GM19025 (cell line): ENCODE results near the gene PCDHGA3.
"Not testable (repeated sequence)": the region's sequence is repeated elsewhere in the genome, so short reads cannot be mapped to it uniquely, and the experiment has no call there.

ENCODE experiments used
- ATAC-seq: cut with Tn5 transposase; IDR thresholded peaks from one replicate; pipeline ENCODE4 v1.9.1; 2021; ENCODE audit warnings: mild to moderate bottlenecking, low read depth, moderate library complexity; ENCODE audit not compliant: unreplicated experiment

PCDHGA3 gene

DNA sequence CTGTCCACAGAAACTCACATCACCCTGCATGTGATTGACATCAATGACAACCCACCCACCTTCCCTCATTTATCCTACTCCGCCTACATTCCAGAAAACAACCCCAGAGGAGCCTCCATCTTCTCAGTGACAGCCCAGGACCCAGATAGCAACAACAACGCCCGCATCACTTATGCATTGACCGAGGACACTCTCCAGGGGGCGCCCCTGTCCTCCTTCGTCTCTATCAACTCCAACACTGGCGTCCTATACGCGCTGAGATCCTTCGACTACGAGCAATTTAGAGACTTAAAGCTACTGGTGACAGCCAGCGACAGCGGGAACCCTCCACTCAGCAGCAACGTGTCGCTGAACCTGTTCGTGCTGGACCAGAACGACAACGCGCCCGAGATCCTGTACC lies 1.7 kb downstream of the PCDHGA3 start:
- no peak for ATAC-seq

DNA sequence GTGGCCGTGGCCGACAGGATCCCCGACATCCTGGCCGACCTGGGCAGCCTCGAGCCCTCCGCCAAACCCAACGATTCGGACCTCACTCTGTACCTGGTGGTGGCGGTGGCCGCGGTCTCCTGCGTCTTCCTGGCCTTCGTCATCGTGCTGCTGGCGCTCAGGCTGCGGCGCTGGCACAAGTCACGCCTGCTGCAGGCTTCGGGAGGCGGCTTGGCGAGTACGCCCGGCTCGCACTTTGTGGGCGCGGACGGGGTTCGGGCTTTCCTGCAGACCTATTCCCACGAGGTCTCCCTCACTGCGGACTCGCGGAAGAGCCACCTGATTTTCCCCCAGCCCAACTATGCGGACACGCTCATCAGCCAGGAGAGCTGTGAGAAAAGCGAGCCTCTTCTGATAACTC lies 2.4 kb downstream of the PCDHGA3 start:
- ATAC-seq, result not testable (repeated sequence)

DNA sequence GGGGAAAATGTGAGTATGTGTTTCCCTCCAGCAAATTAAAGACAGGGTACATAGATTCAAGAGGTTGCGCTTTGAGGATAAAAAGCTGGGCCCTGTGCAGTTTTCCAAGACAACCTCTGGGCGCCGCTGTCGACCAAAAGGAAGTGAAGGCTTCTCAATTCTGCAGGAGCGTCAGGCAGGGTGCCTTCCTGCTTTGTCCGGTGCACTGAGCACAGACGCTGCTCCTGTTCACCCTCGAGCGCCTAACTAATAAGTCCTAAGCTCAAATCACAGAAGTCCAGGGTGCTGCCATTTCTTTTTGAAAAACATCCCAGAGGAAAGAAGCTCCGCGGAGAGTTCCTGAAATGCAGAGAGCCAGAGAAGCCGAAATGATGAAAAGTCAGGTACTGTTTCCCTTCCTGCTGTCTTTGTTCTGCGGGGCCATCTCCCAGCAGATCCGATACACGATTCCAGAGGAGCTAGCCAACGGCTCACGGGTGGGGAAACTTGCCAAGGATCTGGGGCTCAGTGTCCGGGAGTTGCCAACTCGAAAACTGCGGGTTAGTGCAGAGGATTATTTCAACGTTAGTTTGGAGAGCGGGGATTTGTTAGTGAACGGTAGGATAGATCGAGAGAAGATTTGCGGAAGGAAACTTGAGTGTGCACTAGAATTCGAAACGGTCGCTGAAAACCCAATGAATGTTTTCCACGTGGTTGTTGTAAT lies 6.4 kb downstream of the PCDHGA3 start, which contains the start of gene PCDHGB1:
PCDHGB1 (plus strand) TSS at position 183 of the 703 bp plus-strand sequence; CDS start at position 345, 162 bp downstream.
- ATAC-seq, result no peak

DNA sequence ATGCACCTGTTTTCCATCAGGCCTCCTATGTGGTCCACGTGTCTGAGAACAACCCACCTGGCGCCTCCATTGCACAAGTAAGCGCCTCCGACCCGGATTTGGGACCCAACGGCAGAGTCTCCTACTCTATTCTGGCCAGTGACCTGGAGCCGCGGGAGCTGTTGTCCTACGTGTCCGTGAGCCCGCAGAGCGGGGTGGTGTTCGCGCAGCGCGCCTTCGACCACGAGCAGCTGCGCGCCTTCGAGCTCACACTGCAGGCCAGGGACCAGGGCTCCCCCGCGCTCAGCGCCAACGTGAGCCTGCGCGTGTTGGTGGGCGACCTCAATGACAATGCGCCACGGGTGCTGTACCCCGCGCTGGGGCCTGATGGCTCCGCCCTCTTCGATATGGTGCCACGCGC lies 8.0 kb downstream of the PCDHGA3 start:
- ATAC-seq, result no peak

DNA sequence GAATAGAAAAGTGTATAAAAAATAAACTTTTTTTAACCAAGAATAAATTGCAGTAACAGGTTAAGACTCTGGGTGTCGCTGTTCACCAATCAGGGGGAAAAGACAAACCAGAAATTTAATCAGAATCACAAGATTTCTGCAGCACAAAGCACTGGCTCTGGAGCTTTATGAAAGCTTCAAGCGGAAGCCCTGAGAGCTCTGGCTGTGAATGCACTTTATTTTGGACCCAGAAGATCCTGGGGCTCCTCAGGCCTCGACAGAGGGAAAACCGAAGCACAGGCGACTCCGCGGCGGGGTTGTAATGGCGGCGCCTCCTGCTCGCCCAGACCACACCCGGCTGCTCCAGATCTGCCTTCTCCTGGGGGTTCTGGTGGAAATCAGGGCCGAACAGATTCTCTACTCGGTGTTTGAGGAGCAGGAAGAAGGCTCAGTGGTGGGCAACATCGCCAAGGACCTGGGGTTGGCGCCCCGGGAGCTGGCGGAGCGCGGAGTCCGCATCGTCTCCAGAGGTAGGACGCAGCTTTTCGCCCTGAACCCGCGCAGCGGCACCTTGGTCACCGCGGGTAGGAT lies 11.4 kb downstream of the PCDHGA3 start, which contains the start of gene PCDHGA4:
PCDHGA4 (plus strand) TSS at position 122 of the 570 bp plus-strand sequence; CDS start at position 209, 87 bp downstream.
- no peak for ATAC-seq

DNA sequence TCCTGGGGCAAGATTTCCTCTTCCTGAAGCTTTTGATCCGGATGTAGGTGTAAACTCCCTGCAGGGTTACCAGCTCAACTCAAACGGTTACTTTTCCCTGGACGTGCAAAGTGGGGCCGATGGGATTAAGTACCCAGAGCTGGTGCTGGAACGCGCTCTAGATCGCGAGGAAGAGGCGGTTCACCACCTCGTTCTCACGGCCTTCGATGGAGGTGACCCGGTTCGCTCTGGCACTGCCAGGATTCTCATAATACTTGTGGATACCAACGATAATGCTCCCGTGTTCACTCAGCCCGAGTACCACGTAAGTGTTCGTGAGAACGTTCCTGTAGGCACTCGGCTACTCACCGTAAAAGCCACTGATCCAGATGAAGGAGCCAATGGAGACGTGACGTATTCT lies 12.0 kb downstream of the PCDHGA3 start:
- no peak for ATAC-seq

DNA sequence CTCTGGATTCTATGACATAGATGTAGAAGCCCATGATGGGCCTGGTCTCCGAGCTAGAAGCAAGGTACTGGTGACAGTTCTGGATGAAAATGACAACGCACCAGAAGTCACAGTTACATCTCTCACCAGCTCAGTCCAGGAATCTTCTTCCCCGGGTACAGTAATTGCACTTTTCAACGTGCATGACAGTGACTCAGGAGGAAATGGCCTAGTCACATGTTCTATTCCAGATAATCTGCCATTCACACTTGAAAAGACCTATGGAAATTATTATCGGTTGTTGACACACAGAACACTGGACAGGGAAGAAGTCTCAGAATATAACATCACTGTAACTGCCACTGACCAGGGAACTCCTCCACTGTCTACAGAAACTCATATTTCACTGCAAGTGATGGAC lies 12.5 kb downstream of the PCDHGA3 start:
- ATAC-seq, result no peak

DNA sequence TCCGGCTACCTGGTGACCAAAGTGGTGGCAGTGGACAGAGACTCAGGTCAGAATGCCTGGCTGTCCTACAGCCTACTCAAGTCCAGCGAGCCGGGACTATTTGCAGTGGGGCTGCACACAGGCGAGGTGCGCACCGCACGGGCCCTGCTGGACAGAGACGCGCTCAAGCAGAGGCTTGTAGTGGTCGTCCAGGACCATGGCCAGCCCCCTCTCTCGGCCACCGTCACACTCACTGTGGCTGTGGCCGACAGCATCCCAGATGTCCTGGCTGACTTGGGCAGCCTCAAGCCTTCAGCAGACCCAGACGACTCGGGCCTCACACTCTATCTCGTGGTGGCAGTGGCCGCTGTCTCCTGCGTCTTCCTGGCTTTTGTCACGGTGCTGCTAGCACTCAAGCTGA lies 13.3 kb downstream of the PCDHGA3 start:
- no peak for ATAC-seq

DNA sequence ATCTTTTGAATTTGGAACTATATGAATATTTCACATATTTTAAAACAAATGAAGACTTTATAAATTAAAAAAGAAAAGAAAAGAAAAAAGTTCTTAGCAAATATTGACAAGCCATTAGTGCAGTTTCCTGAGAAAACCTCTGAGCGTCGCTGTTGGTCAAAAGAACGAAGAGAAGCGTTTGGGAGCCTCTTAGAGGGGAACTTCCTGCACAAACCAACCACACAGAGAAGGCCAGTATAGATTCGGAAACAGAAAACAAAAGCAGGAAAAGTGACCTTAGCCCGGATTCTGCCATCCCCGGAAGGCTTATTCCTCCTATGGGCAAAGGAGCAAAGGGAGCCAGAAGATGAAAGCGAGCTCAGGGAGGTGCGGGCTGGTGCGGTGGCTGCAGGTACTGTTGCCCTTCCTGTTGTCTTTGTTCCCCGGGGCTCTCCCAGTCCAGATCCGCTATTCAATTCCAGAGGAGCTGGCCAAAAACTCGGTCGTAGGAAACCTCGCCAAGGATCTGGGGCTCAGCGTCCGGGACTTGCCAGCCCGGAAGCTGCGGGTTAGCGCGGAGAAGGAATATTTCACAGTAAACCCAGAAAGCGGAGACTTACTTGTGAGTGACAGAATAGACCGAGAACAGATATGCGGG lies 16.3 kb downstream of the PCDHGA3 start, which contains the start of gene PCDHGB2:
PCDHGB2 (plus strand) TSS at position 205 of the 637 bp plus-strand sequence; CDS start at position 347, 142 bp downstream.
- ATAC-seq, result no peak

DNA sequence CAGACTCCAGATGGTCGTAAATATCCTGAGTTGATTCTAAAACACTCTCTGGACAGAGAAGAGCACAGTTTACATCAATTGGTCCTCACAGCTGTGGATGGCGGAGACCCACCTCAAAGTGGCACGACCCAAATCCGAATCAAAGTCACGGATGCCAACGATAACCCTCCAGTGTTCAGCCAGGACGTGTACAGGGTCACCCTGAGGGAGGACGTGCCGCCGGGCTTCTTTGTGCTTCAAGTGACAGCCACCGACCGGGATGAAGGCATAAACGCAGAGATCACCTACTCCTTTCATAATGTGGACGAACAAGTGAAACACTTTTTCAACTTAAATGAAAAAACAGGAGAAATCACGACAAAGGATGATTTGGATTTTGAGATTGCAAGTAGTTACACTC lies 17.1 kb downstream of the PCDHGA3 start:
- ATAC-seq, result no peak

DNA sequence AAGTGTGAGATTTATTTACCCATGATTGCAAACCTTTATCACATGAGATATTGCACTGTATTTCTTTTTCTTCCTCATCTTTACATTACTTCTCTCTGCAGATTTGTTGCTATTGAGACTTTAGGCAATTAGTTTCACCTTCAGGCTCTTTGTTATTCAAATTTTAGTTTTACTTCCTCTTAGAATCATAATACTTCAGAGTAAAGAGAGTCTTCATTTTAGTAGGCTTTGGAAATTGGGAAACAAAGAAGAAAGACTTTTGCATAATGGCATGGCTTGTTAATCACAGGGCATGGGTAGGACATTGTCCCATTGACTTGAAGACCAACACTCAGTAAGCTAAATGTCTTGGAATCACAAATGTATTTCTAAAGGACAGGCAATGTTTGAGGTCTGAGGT lies 19.1 kb downstream of the PCDHGA3 start:
- ATAC-seq, result no peak

DNA sequence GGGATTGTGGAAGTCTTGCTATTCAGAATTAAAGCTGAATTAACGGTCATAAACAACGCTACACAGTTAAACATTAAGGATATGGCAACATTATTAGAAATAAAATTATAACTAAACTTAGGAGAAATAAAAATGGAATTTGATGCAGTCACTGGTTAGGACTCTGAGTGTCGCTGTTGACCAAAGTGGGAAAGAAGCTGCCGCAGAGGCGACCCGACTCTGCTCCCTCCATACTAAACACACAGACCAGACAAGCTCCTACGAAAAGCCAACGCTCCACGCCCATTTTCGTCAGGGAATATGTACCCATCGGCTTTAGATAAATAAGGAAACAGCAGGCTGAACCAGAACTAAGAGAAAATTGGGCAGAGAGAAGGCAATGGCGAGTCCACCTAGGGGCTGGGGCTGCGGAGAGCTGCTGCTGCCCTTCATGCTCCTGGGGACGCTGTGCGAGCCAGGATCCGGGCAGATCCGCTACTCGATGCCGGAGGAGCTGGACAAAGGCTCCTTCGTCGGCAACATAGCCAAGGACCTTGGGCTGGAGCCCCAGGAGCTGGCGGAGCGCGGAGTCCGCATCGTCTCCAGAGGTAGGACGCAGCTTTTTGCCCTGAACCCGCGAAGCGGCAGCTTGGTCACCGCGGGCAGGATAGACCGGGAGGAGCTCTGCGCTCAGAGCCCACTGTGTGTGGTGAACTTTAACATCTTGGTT lies 20.5 kb downstream of the PCDHGA3 start, which contains the start of gene PCDHGA5:
PCDHGA5 (plus strand) TSS at position 211 of the 709 bp plus-strand sequence; CDS start at position 380, 169 bp downstream.
- no peak for ATAC-seq

DNA sequence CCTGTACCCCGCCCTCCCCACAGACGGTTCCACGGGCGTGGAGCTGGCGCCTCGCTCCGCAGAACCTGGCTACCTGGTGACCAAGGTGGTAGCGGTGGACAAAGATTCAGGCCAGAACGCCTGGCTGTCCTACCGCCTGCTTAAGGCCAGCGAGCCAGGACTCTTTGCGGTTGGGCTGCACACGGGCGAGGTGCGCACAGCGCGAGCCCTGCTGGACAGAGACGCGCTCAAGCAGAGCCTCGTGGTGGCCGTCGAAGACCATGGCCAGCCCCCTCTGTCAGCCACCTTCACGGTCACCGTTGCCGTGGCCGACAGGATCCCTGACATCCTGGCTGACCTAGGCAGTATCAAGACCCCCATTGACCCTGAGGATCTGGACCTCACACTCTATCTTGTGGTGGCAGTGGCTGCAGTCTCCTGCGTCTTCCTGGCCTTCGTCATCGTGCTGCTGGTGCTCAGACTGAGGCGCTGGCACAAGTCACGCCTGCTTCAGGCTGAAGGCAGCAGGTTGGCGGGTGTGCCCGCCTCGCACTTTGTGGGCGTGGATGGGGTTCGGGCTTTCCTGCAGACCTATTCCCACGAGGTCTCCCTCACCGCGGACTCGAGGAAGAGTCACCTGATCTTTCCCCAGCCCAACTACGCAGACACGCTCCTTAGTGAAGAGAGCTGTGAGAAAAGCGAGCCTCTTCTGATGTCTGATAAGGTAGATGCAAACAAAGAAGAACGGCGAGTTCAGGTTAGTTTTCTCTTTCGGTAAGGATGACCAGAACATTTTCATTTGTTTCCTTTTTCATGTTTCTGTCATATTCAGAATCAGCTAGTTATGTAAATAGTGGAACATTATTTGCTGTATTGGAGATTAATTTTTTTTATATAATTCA lies 22.6 kb downstream of the PCDHGA3 start:
- ATAC-seq, result no peak

DNA sequence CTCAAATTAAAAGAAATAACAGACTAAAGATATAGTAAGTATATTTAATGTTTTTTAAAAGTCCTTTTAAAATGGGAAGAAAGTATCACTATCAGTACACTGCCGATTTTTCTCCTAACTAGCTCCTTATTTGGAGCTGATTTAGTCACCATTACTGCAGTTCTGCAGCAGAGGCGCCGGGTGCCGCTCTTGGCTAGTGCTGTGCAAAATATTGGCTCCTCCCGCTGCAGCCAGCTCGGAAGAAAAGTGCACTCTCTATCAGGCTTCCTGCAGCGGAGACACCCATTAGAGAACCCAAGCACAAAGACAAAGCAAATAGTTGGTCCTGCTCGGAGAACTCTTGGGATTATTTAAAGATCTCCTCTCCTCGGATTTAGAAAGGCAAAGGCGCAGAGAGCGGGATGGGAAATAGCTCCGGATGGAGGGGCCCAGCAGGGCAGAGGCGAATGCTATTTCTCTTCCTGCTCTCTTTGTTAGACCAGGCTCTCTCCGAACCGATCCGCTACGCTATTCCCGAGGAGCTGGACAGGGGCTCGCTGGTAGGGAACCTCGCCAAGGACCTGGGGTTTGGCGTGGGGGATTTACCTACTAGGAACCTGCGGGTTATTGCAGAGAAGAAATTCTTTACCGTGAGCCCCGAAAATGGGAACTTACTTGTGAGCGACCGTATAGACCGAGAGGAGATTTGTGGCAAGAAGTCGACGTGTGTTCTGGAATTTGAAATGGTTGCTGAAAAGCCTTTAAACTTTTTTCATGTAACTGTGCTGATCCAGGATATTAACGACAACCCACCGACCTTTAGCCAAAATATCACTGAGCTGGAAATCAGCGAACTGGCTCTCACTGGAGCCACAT lies 26.6 kb downstream of the PCDHGA3 start, which contains the start of gene PCDHGB3:
PCDHGB3 (plus strand) TSS at position 249 of the 855 bp plus-strand sequence; CDS start at position 402, 153 bp downstream.
- no peak for ATAC-seq

DNA sequence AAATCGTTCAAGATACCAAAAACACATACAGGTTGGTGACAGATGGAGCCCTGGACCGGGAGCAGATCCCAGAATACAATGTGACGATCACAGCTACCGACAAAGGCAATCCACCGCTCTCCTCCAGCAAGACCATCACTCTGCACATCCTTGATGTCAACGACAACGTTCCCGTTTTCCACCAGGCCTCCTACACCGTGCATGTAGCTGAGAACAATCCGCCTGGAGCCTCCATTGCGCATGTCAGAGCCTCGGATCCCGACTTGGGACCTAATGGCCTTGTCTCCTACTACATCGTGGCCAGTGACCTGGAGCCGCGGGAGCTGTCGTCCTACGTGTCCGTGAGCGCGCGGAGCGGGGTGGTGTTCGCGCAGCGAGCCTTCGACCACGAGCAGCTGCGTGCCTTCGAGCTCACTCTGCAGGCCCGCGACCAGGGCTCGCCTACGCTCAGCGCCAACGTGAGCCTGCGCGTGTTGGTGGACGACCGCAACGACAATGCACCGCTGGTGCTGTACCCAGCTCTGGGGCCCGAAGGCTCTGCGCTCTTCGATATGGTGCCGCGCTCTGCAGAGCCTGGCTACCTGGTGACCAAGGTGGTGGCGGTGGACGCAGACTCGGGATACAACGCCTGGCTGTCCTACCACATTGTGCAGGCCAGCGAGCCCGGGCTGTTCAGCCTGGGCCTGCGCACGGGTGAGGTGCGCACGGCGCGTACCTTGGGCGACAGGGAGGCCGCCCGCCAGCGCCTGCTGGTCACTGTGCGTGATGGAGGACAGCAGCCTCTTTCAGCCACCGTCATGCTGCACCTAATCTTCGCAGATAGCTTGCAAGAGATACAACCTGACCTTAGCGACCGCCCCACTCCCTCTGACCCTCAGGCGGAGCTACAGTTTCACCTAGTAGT lies 28.2 kb downstream of the PCDHGA3 start:
- ATAC-seq, result no peak

DNA sequence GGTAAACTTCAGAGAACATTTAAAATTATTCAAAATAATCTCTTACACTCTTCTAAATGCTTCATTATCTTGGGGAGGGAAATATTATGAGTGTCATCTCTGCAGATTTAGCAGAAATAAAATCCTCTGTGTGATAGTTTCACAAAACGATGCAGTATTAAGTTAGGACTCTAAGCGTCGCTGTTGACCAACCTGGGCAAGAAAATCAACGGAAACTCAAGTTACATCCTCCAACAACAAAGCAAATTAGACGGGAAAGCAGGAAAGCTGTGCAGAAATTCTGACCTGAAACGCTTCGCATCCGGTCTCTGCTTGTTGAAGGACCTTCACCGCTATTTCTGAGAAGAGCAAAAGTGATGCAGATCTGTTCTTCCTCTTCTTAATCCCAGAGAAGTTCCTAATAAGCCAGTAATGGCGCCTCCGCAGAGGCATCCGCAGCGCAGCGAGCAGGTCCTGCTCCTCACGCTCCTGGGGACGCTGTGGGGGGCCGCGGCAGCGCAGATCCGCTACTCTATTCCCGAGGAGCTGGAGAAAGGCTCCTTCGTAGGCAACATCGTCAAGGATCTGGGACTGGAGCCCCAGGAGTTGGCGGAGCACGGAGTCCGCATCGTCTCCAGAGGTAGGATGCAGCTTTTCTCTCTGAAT lies 30.2 kb downstream of the PCDHGA3 start, which contains the start of gene PCDHGA6:
PCDHGA6 (plus strand) TSS at position 219 of the 645 bp plus-strand sequence; CDS start at position 412, 193 bp downstream.
- ATAC-seq, result no peak

DNA sequence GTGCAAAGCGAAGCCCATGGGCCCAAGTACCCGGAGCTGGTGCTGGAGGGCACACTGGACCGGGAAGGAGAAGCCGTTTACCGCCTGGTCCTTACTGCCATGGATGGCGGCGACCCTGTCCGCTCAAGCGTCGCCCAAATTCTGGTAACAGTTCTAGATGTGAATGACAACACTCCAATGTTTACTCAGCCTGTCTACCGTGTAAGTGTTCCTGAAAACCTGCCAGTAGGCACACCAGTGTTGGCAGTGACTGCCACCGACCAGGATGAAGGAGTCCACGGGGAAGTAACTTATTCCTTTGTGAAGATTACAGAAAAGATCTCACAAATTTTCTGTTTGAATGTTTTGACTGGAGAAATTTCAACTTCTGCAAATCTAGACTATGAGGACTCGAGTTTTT lies 31.0 kb downstream of the PCDHGA3 start:
- ATAC-seq, result no peak
